GM19240 (cell line): ENCODE results near the gene FAM234A.

Experiments used
- DNase-seq: peaks from one replicate; pipeline ENCODE4 v3.0.0; 2011; ENCODE audit warnings: low spot score; ENCODE audit not compliant: insufficient read length

FAM234A gene

DNA sequence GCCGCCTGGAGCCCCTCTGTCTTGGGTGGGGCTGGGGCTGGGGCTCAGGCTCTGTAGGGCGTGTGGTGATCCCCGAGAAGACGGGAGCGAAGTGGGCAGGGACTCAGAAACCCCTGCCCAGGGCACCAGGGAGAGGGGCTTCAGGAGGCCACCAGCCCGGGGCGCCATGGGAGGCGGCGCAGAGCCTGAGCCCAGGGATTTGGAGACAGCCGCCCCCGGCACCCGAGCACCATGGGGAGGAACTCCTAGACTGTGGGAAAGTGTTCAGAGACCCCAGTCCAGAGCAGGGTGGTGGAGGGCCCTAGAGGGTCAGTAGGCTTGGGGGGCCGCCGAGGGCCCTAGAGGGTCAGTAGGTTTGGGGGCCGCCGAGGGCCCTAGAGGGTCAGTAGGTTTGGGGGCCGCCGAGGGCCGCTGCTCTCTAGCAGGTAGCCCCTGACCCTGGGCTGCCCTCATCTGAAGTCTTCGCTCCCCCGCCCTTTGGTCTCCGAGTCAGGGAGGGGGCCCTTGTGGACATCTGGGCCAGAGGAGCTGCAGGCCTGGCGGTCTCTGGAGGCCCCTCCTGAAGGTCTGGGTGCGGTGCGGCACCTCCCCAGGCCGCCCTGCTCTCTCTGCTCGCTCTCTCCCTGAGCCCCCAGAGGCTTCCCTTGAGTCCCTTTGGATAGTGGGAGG lies 46.5 kb downstream of the FAM234A start:
- no peak for DNase-seq

DNA sequence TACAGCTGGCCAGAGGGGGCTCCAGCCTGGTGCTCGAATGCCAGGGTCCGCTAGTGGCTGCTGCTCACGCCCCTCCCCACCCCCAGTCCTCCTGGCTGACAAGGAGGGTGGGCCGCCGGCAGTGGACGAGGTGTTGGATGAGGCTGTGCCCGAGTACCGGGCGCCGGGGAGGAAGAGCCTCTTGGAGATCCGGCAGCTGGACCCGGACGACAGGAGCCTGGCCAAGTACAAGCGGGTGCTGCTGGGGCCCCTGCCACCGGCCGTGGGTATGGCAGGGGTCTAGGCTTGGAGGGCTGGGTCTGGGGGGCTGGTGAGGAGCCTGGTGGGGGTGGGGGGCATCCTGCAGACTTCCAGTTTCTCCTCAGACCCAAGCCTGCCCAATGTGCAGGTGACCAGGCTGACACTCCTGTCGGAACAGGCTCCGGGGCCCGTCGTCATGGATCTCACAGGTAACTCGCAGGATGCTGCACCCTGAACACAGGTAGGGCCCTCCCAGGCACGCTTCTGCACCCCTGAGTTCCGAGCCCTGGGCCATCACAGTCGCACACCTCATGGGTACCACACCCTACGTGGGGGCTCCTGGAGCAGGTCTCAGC lies 47.1 kb downstream of the FAM234A start:
- DNase-seq: no peak

DNA sequence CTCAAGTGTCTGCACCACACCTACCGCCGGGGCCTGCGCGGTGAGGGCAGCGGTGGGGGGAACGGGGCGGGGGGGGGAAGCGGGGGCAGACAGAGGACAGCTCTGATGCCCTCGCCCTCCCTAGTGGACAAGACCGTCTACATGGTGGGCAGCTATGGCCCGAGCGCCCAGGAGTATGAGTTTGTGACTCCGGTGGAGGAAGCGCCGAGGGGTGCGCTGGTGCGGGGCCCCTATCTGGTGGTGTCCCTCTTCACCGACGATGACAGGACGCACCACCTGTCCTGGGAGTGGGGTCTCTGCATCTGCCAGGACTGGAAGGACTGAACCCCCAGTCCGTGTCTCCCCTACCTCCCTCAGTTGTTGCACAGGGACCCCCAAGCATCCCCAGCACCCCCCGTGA lies 47.9 kb downstream of the FAM234A start:
- DNase-seq: no peak

DNA sequence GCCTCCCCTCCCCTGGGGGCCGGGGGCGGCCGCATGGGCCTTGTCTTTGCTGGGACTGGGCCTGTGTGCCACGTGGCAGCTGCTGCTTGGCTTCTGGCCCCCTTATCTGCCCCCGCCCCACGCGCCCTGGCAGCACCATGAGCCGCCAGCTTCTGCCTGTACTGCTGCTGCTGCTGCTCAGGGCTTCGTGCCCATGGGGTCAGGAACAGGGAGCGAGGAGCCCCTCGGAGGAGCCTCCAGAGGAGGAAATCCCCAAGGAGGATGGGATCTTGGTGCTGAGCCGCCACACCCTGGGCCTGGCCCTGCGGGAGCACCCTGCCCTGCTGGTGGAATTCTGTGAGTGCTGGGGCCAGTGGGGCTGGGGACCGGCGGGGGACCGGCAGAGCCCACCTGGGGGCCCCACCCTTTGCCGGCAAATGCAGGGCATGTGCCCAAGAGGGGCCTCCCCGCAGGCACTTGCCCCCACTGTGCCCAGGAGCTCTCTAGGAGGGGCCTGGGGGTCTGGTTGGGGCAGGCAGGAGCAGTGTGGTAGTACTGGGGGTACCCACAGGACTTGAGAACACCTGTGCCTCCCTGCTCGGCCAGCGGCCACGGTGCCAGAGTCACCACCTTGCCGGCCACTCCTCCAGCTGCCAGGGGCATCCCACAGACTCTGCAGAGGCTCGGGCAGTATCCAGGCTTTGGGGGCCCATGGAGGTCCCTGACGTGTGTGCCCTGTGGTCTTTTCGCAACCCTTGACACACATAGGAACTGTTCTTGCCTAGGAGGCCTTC lies 48.6 kb downstream of the FAM234A start, which contains the start of gene PDIA2:
Gene PDIA2, plus strand, starts transcription at position 132 of the 773 bp plus-strand sequence. Its CDS starts 6 bp downstream, at position 138.
- DNase-seq: no peak

DNA sequence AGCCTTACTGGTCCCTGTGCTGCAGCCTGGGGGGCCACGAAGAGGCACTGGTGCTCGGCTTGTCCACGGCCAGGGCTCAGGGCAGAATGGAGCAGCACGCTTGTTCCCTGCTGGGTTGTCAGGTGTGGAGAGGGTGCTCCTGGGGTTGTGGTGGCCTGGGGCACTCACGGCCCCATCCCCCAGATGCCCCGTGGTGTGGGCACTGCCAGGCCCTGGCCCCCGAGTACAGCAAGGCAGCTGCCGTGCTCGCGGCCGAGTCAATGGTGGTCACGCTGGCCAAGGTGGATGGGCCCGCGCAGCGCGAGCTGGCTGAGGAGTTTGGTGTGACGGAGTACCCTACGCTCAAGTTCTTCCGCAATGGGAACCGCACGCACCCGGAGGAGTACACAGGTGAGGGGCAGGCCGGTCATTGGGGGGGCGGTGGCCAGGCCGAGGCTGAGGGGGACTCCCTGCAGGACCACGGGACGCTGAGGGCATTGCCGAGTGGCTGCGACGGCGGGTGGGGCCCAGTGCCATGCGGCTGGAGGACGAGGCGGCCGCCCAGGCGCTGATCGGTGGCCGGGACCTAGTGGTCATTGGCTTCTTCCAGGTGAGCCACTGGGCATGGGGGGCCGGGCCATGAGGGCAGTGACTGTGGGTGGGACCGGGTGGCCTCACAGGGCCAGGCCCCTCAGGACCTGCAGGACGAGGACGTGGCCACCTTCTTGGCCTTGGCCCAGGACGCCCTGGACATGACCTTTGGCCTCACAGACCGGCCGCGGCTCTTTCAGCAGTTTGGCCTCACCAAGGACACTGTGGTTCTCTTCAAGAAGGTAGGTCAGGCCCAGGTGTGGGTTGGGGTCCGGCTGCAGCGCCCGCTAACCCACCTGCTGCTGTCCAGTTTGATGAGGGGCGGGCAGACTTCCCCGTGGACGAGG lies 49.8 kb downstream of the FAM234A start:
- no peak for DNase-seq

DNA sequence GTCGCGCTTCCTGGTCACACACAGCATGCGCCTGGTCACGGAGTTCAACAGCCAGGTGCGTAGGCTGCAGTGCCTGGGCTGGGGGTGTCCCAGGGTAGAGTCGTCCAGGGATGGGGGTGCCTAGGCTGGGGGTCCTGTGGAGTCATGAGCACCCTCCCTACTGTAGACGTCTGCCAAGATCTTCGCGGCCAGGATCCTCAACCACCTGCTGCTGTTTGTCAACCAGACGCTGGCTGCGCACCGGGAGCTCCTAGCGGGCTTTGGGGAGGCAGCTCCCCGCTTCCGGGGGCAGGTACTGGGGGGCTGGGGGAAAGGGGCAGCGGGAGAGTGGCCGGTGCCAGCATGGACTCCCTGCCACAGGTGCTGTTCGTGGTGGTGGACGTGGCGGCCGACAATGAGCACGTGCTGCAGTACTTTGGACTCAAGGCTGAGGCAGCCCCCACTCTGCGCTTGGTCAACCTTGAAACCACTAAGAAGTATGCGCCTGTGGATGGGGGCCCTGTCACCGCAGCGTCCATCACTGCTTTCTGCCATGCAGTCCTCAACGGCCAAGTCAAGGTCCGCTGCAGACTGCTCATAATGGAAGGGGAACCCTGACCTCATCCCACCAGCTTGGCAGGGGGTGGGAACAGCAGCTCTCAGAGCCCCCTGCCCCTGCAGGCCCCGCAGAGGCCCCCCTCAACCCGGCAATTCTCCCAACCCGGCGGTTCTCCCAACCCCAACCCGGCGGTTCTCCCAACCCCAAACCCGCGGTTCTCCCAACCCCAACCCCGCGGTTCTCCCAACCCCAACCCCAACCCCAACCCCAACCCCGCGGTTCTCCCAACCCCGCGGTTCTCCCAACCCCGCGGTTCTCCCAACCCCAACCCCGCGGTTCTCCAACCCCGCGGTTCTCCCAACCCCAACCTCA lies 50.8 kb downstream of the FAM234A start:
- no peak for DNase-seq

DNA sequence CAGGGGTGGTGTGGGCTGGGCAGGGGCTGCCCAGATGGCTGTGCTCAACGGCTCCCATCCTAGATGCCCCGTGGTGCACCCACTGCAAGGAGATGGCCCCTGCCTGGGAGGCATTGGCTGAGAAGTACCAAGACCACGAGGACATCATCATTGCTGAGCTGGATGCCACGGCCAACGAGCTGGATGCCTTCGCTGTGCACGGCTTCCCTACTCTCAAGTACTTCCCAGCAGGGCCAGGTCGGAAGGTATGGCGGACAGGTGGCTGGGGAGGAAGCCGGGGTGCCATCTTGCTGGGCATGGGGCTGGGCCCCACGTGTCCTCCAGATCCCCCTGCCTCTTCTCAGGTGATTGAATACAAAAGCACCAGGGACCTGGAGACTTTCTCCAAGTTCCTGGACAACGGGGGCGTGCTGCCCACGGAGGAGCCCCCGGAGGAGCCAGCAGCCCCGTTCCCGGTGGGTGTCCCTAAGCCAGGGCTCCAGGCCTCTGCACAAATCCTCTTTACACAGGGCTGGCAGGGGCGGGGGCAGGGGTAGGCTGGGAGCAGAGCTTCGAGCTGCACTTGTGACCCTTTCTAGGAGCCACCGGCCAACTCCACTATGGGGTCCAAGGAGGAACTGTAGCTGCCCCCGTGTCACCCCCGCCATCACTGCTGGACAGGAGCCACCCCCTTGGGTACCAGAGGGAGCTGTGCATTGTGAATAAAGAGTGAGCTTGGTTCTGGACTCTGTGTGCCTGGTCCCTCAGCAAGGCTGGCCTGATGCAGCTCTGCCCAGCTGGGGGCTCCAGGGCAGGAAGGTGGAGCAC lies 52.1 kb downstream of the FAM234A start:
- no peak for DNase-seq

DNA sequence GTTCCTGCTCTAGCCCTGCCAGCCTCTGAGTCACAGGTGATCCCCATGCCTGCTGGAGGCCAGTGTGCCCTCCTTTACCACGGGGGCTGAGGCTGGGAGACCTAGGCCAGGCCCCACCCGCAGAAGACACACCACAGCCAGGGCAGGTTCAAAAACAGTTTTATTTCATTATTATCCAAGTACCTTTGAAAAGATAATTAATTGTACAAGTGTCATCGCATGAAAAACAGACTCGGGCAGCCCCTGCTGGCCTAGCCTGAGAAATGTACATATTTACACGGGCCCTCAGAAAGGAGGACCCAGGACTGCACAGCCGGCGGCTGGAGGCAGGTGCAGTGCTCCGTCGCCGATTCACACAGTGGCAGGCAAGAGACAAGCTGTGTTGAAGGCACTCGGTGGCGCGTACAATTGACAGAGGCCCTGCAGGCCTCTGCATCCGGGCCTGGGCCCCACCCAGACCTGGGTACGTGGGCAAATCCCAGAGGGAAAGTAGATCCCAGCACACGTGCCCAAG lies 52.7 kb downstream of the FAM234A start:
- no peak for DNase-seq

DNA sequence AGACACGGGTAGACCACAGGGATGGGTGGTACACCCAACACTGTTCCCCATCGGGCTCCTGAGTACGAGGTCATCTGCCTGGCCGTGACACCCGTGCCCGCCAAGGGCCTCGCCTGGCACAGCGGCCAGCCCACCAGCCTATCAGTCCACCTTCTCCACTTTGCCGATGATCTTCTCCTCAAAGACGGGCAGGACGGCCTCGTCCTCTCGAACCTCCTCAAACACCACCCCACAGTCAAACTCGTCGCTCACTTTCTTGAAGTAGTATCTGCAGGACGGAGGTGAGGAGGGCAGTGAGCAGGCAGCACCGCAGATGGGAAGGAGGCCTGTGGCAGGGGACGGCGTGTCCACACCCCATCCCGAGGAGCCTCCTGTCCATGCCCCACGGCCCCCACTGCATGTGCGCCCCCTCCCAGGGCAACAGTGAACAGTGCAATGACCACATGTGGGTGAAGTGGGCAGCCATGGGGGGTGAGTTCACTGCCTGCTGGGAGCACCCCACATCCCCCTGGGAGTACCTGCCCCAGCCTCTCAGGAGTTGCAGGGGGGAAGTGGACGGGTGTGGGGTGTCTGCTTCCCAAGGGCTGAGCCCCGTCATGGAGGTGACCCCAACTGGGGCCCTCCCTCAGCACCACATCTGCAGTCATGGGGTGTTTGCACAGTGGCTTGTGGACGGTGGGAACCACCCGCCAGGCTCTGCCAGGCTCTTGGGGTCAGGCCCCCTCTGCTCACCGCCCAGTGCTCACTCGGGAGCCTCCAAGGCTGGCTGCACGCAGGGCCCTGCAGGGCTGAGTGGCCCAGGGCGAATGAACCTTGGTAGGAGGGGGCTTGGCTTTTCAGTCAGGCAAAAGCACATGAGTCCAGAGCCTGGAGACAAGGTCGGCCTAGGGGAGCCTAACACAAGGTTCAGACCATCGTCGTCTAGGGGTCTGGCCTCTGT lies 53.6 kb downstream of the FAM234A start:
- DNase-seq: no peak

DNA sequence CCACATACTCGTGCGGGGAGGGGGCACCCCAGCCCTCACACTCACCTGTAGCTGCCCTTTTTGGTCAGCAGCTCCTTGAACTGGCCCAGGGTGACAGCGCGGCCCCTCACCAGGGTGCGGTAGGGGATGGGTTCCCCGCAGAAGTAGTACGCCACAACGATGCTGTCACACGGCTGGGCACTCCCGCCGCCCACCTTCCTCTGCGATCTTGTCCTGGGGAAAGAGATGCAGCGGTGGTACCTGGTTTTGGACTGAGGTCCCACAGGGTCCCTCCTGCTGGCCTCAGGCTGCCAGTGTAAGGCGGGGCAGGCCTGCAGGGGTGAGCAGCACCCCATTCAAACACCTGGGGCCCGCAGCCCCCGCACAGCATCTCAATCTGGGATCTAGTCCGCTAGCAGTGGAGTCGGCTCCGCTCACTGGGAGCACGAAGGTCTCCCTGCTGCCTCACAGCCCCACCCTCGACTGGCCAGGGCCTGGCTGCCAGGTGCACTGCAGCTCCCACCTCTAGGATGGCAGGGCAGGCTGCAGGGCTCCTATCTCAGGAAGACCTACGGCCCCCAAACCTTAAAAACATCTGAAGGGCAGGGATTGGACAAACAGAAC lies 54.9 kb downstream of the FAM234A start:
- DNase-seq: no peak

DNA sequence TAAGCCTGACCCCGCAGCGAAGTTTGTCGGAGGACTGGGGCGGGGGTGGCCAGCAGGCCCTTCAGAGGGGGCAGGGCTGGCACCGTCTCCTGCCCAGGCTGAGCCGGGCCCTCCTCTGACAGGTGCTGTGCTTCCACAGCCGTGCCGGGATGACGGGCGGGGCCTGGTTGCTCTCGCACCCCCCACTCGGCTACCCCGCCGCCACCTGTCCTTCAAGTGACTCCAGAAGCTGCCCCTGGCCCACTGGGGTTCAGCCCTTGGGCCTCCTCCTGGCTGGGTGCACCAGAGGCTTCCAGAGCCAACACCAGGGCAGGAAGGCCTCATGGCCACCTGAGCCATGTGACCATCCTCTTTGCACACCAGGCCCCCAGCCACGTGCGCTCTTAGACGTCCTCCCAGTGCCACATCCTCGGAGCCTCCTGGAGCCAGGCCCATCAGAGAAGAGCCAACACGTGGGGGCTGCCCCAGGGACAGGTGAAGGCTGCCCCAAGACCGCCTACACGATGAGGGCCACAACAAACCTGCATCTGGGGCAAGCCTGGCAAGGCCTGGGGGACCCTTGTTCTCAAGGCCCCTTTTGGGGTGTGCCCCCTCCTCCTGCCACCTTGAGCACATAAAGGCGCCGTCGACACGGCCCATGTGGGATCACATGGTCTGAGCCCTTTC lies 55.5 kb downstream of the FAM234A start:
- DNase-seq: no peak

DNA sequence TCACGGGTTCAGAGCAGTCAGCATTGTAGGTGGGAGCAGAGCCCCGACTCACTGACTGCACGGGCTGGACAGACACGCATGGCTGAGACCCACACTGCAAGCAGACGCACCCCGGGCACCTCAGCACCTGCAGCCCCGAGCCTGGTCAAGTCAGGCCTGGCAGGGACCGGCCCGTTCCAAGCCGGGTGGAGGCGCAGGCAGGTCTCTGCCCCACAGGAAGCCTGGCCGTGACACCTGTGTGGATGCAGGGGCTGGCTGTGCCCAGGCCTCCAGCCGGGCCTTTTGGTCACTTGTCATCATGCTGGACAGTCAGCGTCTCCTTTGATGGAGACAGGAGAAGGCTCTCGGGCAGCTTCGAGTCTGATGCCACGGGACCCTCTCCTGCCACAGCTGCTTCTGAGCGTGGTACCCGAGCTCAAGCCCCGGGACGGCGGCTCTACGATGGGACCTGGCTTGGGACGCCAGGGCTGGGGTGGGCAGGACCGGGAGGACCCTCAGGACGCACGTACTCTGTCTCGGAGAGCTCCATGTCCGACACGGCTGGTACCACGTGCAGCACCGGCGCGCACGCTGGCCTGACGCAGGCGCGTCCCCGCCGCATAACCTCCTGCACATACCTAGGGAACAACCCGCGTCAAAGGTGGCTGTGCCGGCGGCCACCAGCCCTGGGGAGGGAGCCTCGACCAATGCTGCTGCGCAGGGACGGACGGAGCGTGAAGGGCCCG lies 56.2 kb downstream of the FAM234A start:
- DNase-seq: no peak

DNA sequence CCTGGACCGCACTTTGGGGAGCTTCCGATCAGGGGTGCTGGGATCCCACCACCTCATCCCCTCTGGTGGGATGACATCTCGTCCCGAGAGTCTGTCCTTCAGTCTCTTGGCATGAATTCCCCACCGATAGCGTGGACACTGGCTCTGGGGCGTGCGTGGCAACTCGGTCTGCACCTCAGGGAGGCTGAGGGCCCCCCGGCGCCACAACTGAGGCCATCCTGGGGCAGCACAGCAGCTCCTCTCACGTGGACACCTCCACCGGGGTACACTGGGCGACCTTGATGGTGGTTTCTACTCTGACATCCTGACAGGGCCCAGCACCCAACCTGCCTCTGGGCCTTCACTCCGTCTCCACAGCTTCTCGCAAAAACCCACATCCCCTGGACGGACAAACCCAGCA lies 56.9 kb downstream of the FAM234A start:
- DNase-seq: no peak

DNA sequence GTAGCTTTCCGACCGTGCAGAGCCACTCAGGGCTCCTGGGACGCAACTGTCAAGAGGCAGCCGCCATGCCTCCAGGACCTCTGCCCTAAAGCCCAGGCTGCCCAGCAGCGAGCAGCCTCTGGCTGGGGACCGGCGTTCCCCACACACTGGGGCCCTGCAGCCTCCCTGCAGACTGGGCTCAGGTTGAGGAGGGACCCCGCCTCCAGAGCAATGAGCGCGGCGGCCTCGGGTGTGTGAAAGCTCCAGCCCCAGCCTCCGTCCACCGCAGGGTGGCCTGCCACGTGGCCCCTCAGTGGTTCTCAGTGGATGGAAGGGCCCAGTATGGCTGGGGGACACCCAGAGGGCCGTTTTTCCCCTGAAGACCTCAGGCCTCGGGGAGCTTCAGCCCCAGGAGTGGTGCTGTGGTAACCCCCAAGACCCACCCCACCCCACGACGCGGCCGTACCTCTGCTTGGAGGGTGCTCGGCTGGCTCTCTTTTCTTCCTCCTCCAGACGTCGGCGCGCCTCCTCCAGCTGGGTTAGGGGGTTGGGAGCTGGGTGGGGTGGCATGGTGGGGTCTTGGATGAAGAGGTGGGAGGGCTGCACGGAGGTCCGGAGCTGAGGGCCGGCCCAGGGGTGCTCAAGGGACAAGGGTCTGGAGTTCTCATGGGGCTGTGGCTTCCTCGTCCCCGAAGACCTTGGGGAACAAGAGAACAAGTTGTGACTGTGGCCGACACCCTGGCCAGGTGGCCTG lies 58.6 kb downstream of the FAM234A start:
- DNase-seq: no peak

DNA sequence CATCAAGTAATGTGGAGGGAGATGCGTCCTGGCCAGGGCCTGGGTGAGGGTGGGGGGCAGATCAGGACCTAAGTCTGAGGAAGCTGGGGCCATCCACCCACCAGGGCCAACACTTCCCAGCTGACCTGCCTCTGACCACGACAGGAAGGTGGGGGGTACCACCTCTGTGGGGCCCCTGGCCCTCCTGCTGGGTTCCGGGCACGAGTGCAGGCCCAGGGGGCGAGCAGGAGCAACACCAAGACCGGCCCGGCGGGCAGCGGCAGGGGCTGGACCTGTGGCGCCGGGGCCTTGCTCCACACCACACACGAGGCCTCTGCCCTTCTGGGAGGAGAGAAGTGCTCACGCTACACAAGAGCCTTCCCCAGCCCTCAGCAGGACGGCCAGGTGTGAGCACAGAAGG lies 61.7 kb downstream of the FAM234A start:
- DNase-seq: no peak
